Kidney epithelial cell (primary cell): ENCODE data around the gene RBM42. TPM values are rescaled to one million over a fixed set of nuclear protein-coding genes. Genes with fewer than 3 reads are reported as not detected.

ENCODE experiments used
- DNase-seq: peaks from one replicate; pipeline ENCODE4 v3.0.0-alpha.2; 2010; ENCODE audit warnings: low read depth
- H3K27me3 ChIP-seq: 2 replicates; pipeline ENCODE4 v1.6.0; 2011; ENCODE audit warnings: low read length; ENCODE audit not compliant: control insufficient read depth, insufficient read depth
- H3K36me3 ChIP-seq: 2 replicates; pipeline ENCODE4 v1.5.1; 2011; ENCODE audit warnings: low read length; ENCODE audit not compliant: control insufficient read depth, insufficient read depth
- H3K4me3 ChIP-seq: 2 replicates; pipeline ENCODE4 v1.5.1; 2011; ENCODE audit warnings: low read depth, mild to moderate bottlenecking, control low read depth, low read length
- total RNA-seq: library from RNA; depleted of rRNA; stranded (reverse); fragments of >200 nt; gene quantifications from 2 replicates; pipeline ENCODE4 v1.2.3, GENCODE V29; 2015
- TF ChIP-seq, protein P1 (sequence below): IDR thresholded peaks from 2 replicates; pipeline ENCODE4 v1.5.1; 2011; ENCODE audit warnings: mild to moderate bottlenecking, moderate library complexity, low read length, control low read depth, inconsistent platforms; ENCODE audit not compliant: insufficient read depth, poor library complexity, severe bottlenecking

RBM42 gene
- total RNA-seq, 1 donor from 2014 or later, result 121 TPM

GRCh38 chr19:35670686-35671085 is 41.9 kb downstream of the RBM42 start:
- H3K36me3 ChIP-seq, result no peaks in the 10 kb centered on the region
- TF ChIP-seq, protein P1, sequence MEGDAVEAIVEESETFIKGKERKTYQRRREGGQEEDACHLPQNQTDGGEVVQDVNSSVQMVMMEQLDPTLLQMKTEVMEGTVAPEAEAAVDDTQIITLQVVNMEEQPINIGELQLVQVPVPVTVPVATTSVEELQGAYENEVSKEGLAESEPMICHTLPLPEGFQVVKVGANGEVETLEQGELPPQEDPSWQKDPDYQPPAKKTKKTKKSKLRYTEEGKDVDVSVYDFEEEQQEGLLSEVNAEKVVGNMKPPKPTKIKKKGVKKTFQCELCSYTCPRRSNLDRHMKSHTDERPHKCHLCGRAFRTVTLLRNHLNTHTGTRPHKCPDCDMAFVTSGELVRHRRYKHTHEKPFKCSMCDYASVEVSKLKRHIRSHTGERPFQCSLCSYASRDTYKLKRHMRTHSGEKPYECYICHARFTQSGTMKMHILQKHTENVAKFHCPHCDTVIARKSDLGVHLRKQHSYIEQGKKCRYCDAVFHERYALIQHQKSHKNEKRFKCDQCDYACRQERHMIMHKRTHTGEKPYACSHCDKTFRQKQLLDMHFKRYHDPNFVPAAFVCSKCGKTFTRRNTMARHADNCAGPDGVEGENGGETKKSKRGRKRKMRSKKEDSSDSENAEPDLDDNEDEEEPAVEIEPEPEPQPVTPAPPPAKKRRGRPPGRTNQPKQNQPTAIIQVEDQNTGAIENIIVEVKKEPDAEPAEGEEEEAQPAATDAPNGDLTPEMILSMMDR, result no peak
- H3K4me3 ChIP-seq, result no peak overlapping the region
- no peak for DNase-seq
- peaks cover 14% of the 10 kb centered on the region for H3K27me3 ChIP-seq

DNA sequence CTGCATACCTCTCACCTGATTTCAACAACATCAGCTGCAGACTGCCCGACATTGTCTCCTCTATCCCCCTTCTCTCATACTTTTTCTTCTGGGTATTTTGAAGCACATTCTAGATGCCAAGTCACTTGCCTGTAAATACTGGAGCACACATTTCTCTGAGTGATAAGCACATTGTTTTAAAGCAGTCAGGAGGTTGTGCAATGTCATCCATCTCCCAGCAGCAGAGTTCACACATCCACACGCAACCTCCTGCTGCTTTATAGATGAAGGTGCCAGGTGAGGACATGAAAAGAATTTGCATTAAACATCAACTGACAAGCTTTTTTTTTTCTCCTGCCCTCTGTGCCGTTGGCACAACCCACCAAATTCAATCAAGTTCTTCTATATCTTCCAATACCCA is 43.0 kb downstream of the RBM42 start:
- Histone ChIP-seq H3K27me3 (peaks cover 16% of the 10 kb centered on the region), H3K4me3 (no peak overlapping the region), H3K36me3 (no peaks in the 10 kb centered on the region)
- TF ChIP-seq, protein P1, result no peak
- DNase-seq, result no peak

DNA sequence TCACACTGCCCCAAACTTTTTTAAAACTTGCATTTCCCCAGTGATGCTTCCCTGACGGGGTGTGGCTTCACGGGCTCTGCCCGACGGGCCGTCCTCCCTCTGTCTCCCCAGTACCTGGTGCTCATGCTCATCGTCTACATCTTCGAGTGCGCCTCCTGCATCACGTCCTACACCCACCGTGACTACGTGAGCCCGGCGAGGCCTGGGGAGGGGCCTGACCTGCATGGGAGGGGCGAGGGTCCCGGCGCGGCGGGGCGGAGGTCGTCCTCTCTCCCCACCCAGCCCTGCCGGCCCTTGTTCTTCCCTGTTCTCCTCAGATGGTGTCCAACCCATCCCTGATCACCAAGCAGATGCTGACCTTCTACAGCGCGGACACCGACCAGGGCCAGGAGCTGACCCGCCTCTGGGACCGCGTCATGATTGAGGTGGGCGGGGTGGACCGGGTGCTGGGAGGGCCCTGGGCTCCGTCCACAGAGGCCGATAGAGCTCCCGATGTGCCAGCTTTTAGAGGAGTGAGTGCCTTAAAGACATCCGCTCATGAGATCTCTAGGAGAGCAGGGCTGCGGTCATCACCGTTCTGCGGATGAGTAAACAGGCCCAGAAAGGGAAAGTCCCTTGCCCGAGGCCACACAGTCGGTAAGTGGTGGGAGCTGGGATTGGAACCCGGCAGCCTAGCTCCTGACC is 44.4 kb downstream of the RBM42 start:
- Histone ChIP-seq H3K4me3 (peak overlapping the region; percentile 23), H3K27me3 (peaks cover 19% of the 10 kb centered on the region), H3K36me3 (no peaks in the 10 kb centered on the region)
- TF ChIP-seq, protein P1, result no peak
- peak; percentile 28 for DNase-seq

DNA sequence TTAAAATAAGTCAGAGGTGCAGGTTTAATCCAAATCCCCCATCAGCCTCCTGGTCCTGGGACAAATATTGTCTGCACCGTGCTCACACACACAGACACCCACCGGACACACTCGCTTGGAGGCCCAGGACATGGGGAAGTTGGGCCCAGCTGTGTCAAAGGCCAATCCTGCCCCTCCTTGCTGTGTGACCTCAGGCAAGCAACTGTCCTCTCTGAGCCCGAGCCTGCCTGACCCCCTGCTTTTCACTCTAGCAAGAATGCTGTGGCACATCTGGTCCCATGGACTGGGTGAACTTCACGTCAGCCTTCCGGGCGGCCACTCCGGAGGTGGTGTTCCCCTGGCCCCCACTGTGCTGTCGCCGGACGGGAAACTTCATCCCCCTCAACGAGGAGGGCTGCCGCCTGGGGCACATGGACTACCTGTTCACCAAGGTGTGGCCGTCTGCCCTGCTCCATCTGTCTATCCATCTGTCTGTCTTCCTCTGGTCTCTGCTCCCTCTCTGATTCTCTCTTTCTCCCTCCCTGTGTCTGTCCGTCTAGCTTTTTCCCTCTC is 46.8 kb downstream of the RBM42 start:
- no peaks in the 10 kb centered on the region for H3K36me3 ChIP-seq
- TF ChIP-seq, protein P1, result no peak
- H3K4me3 ChIP-seq, result no peak overlapping the region
- H3K27me3 ChIP-seq, result peaks cover 12% of the 10 kb centered on the region
- no peak for DNase-seq

Other genes starting within 250 kb of the RBM42 start
- gene FFAR2, start 180.8 kb upstream of the RBM42 start, total RNA-seq, result not detected in 2 replicates
- gene KRTDAP, start 138.6 kb upstream of the RBM42 start, total RNA-seq, result not detected in 2 replicates
- 219 and 266 TPM in 2 replicates for gene DMKN, start 115.4 kb upstream of the RBM42 start, total RNA-seq
- not detected in 2 replicates for gene SBSN, start 100.7 kb upstream of the RBM42 start, total RNA-seq
- gene GAPDHS, start 95.6 kb upstream of the RBM42 start, total RNA-seq, result not detected in 2 replicates
- gene TMEM147, start 83.4 kb upstream of the RBM42 start, total RNA-seq, result 160 and 166 TPM in 2 replicates
- not detected in 2 replicates for gene ATP4A, start 65.4 kb upstream of the RBM42 start, total RNA-seq
- gene PMIS2, start 42.9 kb upstream of the RBM42 start, total RNA-seq, result not detected in 2 replicates
- gene HAUS5, start 16.3 kb upstream of the RBM42 start, total RNA-seq, result 12.3 and 14.1 TPM in 2 replicates
- not detected in 2 replicates for gene ETV2, start 12.7 kb downstream of the RBM42 start, total RNA-seq
- gene COX6B1, start 19.3 kb downstream of the RBM42 start, total RNA-seq, result 347 and 569 TPM in 2 replicates
- gene UPK1A, start 37.5 kb downstream of the RBM42 start, total RNA-seq, result not detected in 2 replicates
- gene ZBTB32, start 75.5 kb downstream of the RBM42 start, total RNA-seq, result not detected in 2 replicates
- gene KMT2B, start 89.0 kb downstream of the RBM42 start, total RNA-seq, result 18.4 and 31.8 TPM in 2 replicates
- 1.9 and 8.8 TPM in 2 replicates for gene IGFLR1, start 113.4 kb downstream of the RBM42 start, total RNA-seq
- 15.5 and 17.6 TPM in 2 replicates for gene U2AF1L4, start 116.4 kb downstream of the RBM42 start, total RNA-seq
- gene PSENEN, start 116.6 kb downstream of the RBM42 start, total RNA-seq, result 46.8 and 59.7 TPM in 2 replicates
- gene LIN37, start 119.5 kb downstream of the RBM42 start, total RNA-seq, result 15.1 and 22.0 TPM in 2 replicates
- 0.17 and 0.82 TPM in 2 replicates for gene HSPB6, start 128.0 kb downstream of the RBM42 start, total RNA-seq
- gene PROSER3, start 129.1 kb downstream of the RBM42 start, total RNA-seq, result 6.1 and 13.0 TPM in 2 replicates
- 2.8 and 3.5 TPM in 2 replicates for gene ARHGAP33, start 146.5 kb downstream of the RBM42 start, total RNA-seq
- gene PRODH2, start 183.8 kb downstream of the RBM42 start, total RNA-seq, result not detected in 2 replicates
- 0.68 and 0.92 TPM in 2 replicates for gene NPHS1, start 223.5 kb downstream of the RBM42 start, total RNA-seq
- 0.50 and 1.0 TPM in 2 replicates for gene KIRREL2, start 227.9 kb downstream of the RBM42 start, total RNA-seq
- gene APLP1, start 239.5 kb downstream of the RBM42 start, total RNA-seq, result 6.3 and 9.3 TPM in 2 replicates